Nucleus accumbens (tissue), 56 donors: Measurements from ENCODE around the gene PACRG.
A peak's percentile ranks its signal among the peaks of the same experiment; 100 is the strongest.

Source experiments
- DNase-seq, 56 donors: peaks; one replicate each; lab custom pipeline; 2025; lab: John Stamatoyannopoulos, UW

Gene PACRG

DNA sequence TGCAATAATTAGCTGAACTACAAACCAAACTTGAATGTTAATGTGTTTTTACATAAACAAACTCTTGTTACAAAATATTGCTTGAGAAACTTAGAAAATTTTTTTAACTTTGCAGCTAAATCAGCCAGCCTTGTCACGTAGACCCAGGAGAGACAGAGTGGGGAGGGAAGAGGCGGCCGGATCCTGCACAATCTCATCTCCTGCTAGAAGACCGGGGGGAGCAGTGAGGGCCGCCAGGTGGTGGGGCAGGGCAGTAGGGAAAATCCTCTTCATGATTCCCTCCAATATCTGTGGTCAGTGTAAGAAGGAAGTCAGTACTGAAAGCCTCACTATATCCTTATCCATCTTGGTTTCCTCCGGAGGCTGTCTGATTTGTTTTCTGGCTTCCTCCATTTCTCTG lies 193.3 kb downstream of the PACRG start:
- DNase-seq, result no peak

DNA sequence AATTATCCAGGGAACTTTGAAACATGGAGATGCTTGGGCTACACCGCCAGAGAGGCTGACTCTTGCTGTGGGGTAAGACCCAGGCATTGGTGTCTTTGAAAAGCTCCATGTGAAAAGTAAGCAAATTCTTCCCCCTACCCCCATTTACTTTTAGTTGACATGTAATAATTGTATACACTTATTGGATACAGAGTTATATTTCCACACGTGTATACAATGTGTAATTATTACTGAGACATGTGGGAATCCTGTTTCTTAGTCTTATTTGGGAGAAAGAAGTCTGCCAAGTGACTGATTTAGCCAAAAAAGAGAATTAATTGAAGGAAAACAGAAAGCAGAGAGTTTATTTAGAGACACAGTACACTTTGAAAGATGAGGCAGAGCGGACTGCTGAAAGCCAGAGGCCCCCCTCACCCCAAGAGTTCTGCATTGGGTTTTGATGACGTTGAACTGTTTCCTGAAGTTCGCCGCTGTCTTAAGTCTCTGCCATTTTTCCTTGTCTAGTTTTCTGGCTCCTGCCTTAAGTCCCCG lies 193.8 kb downstream of the PACRG start:
- DNase-seq, result no peak

DNA sequence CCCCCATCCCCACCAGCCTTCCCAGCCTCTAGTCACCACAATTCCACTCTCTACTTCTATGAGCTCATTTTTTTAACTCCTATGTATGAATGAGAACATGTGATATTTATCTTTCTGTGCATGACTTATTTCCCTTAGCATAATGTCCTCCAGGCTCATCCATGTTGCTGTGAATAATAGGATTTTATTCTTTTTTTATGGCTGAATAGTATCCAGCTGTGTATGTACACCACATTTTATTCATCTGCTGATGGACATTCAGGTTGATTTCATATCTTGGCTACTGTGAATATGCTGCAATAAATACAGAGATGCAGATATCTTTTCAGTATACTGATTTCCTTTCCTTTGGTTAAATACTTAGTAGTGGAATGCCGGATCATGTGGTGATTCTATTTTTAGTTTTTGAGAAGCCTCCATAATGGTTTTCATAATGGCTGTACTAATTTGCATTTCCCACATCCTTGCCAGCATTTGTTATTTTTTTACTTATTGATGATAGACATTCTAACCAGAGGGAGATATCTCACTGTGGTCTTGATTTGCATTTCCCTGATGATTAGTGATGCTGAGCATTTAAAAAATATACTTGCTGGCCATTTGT lies 194.9 kb downstream of the PACRG start:
- DNase-seq, result no peak

DNA sequence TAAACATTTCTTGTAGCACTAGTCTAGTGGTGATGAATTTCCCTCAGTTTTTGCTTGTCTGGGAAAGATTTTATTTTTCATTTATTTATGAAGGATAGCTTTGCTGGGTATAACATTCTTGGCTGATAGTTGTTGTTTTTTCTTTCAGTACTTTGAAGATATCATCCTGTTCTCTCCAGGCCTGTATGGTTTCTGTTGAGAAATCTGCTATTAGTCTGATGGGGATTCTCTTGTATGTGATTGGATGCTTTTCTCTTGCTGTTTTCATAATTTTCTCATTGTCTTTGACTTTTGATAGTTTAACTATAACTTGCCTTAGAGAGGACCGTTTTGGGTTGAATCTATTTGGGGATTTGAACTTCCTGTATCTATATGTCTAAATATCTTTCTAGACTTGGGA lies 207.1 kb downstream of the PACRG start:
- DNase-seq, result no peak

DNA sequence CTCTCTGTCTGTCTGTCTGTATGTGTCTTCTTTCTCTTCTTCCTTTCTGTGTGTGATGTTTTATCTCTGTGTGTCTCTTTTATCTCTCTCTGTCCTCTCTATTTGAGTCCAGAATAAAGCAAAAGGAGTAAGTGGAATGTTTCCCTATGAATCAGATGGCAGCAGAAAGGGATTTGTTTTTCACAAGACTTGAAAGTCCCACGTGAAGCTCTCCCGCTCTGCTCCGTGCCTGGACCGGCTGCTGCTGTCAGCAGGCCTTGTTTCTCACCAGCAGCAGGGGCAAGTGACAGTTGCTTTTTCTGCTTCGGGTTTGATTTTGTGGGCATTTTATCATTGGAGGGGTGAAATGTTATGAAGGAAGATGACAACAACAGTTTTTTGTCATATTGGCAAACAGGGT lies 212.7 kb downstream of the PACRG start:
- peak in 12 of 56 donors; percentile 3 to 36 (median 13) for DNase-seq

DNA sequence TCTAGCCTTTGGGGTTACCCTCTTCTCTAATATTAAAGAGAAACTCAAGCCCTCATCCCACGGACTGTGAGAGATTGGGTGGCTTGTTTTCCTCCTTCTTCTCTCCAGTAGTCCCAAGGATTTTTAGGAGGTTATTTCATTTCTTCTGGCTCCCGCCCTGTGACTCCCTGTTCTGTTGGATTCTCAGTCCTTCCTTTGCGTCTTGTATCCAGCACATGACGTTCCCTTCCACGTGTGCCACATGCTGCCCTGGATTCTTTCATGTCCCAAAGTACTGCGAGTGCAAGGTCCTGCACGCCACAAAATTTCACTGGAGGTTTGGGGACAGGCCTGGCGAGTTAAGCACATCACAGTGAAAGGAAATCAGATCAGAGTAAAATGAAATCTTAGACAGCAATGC lies 213.4 kb downstream of the PACRG start:
- no peak for DNase-seq

DNA sequence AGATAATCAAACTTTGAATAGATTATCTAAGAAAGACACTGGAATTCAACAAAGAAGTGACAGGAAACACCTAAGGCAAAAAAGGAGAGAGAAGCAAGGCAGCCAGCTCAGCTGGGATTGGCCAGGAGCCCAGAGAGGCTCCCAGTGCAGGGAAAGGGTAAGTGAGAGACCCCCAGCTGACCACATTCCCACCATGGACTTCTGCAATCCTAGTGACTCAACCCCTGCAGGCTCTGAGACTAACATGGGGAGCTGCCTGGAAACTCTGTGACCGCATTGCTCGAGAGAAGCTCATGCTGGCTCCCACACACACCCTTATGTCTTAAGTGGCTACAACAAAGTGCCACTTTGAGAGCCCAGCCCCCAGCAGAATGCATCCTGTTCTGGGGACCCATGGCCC lies 215.1 kb downstream of the PACRG start:
- no peak for DNase-seq

DNA sequence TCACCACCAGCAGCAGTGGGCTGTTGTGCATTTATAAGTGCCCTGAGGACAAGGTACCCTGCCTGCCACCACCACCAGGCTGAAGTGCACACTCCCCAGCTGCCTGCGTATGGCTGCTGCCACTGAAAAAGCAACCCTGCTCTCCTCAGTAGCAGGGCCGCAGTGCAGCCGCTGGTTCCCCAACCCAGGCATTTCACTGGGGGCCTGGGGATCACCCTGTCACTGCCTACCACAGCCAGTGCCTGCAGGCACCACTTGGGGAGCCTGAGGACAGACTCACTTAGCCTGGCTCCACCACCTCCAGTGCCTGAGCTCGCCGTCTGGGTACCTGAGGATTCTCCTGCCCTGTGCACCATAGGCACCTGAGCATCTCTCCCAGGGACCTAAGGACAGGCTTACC lies 215.6 kb downstream of the PACRG start:
- no peak for DNase-seq

DNA sequence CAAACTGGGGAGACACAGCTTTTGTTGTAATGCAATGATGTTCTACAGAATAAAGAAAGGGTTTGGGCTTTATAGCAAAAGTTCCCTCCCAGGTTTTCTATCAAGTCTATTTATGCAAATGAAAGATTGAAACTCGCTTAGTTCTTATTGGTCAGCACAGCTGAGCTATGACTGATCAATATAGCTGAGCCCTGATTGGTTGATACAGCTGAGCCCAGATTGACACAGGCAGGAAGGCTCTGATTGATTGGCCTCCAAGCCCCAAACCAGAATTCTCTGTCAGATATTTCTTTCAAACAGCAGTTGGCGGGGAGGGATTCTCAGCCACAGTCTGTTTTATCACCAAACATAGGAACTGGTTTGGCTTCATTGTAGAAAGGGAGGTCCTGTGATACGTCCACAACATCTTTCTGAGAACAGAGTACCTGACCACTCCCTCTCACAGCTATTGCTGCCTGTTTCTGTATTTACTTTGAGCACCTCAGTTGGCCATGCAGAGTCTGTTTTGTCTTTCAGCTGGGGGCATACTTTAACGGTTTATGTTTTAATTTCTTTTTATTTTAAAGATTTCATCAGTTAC lies 223.5 kb downstream of the PACRG start:
- no peak for DNase-seq

DNA sequence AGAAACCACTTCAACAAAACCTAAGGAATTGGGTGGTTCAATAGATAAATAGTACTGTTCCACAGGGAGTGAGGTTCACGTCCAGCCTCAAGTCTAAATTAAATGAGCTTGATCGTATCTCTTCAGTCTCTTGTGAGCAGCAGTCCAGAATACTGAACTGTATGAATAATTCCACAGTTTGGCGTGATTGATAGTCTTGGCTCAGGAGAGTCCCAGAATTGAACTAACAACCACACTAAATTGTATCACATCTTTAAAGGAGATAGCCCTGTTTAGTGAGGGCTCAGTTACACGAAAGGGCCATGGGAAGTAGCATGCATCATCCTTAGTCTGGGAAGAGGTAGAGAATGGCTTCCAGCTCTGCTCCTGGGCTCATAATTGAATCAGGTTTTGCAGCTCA lies 224.6 kb downstream of the PACRG start:
- no peak for DNase-seq

DNA sequence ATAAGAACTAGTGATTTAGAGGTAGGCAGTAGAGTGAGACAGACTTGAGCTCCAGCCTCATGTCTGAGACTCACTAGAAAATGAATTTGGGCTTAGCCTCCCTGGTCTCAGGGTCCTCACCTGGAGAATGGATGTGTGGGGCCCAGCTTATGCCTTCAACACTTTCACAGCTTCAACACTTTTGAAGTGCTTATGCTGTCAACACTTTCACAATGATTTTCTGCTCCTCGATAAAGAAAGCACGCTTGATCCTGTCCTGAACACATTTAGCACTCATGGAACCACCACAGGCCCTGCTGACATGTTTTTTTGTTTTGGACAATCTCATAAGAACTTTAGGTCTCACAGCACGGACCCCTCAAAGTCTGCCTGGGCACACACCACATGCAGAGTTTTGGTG lies 229.3 kb downstream of the PACRG start:
- DNase-seq, result no peak

DNA sequence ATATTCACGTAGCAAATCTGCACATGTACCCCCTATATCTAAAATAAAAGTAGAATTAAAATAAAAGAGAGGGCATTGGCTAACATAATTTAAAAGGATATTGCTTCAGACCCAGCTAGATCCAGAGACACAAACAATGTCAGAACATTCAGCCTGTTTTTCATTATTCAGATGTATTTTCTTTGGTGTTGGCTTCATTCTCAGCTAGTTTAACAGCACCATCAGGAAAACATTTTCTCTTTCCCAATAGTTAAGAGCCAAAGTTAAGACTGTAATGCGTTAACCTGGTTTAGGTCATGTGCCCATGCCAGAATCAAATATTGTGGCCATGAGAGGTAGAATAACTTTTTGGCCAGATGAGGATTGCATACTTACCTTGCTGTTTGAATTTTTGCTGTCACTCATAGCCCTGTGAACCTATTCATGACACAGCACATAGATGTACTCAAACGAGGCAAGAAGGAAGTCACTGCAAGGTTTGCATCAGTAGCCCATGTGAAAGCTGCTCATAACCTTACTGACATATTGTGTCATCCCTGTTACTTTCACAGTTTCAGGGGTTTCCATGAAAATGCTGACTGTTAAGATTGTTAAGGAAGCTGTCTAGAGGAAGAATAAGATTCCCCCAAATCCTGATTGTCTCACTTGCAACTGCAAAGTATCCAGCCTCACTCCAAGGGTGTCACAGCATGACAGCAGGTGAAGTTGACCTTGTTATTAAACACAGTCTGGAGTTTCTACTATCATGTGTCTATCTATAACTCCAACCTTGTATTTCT lies 233.1 kb downstream of the PACRG start:
- no peak for DNase-seq

DNA sequence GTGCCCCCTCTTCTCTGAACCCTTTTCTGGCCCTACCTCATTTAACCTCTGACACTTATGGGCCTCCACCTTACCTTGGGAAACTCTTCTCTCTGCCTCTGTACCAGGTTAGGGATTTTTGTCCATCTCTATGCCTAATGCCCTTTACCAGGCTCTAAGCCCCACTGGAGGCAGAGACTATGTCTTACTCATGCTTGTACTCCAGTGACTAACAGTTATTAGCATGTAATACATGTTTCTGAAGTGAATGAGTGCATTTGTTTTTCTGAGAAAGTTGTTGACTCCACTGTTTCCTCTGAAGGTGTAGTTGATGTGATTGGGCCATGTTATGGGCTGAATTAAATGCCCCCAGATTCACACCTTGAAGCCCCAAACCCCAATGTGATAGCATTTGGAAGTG lies 234.3 kb downstream of the PACRG start:
- no peak for DNase-seq

DNA sequence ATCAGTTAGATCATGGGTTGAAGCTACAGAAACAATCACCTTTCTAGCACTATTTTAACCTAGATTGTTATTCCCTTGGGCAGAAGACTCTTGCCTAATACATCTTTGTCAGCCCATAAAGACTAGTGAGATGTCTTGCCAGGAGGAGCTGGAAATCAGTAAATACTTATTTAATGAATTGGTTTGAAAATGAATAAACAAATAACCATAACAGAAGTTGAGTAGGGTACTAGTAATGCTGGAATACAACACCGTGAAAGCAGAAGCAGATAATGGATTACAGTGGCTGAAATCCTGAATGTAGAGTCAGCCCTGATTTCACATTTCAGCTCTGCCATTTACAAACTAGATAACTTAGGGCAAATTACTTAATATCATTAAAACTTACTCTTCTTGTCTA lies 236.1 kb downstream of the PACRG start:
- no peak for DNase-seq

DNA sequence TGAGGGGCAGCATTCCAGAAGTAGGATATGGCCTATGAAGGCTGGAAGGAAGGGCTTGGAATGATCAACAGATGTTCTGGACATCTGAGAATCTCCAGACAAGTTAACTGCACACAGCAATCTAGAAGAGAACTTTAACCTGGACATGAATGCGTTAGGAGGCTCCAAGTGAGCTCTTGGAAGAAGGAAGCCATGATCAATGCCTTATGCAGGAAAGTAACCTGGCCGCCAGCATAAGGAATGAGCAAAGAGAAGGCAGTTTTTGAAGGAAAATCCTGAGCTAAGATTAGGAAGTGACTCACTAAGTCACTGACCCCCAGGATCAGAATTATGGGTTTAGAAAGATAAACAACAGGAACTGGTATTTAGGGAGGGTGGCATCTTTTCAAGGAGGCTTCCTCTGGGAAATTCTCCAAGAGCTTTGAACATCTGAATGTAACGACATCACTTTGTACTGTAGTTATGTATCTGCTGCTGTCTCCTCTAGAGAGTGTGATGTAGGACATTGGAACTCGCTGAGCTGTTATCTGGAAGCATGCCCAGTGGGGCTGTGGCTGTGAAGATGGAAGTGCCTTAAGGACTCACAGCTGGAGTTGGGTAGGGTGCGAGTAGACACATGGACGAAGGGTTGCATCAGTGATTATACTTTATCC lies 236.8 kb downstream of the PACRG start:
- peak in 1 of 56 donors; percentile 30 for DNase-seq

DNA sequence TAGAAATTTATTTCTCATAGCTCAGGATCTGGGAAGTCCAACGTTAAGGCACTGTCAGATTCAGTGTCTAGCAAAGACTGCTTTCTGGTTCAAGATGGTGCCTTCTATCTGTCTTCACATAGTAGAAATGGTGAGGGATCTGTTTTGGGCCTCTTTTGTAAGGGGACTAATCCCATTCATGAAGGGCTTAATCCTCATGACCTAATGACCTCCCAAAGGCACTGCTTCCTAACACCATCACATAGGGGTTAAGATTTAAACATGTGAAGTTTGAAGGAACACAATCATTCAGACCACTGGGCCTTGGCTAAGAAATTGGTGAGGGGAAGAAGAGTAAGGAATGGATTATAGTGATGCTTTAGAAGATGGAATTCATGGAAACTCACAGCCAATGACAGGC lies 237.6 kb downstream of the PACRG start:
- no peak for DNase-seq

DNA sequence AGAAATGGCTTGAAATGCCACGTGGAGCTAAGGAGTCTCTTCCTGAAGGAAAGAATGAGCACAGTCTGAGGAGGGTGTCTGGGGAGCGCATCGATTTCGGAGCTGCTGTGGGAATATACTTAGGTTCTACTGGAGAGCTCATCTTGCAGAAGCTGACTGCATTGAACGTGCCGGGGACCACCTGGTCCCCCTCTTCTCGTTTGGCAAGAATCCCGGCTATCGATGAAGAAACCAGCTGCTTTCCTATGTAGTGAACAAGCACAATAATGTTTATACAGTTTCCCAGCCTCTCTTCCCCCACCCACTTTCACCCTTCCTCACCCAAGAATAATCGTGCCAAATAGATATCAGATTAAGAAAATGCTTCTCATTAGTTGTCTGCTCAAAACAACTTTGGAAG lies 242.5 kb downstream of the PACRG start:
- no peak for DNase-seq

DNA sequence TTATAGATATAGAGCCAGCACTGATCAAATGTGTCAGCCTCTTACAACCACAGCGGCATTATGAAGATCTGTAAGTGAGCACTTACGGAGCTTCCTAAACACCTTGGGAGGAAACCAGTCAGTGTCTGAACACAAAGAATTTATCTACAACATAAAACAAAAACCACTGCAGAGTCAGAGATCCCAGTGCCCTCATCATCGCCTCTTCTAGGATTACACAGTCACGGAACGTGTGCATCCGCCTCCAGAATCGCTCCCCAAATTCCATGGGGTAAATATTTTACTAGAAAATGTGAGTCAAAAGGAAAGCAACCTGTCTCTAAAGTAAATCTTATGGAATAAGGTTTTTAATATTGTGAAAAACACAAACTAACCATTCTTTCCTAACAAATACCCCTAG lies 243.6 kb downstream of the PACRG start:
- no peak for DNase-seq

DNA sequence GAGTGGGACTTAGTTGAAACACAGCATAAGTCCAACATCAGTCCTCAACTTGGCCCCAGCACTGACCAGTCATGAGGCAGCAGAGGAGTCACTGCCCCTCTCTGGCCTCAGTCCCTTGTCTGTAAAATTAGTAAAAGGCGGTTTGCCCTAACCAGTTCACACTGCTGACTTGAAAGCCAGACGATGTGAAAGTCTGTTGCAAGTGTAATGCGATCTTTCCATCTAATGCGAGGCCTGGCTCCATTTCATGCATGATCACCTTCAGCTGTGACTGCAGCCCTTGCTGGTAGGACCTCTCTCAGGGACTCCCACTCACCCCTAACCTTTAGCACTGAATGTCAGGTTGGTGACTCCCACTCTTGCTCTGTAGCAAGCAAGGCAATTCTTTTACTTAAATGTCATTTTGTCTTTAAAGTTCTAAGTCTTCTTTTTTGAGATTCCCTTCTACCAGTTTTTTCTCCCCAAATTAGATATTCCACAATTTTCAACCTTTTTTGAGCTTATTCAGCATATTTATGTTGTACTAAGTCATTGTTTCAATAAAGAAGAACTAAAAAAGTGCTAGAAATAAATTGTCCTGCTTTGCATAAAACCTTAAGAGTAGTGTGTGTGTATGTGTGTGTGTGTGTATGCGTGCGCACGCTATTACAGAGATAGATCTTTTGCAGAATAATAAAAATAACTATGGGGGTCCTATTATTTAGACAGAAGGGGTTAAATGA lies 245.5 kb downstream of the PACRG start:
- no peak for DNase-seq

DNA sequence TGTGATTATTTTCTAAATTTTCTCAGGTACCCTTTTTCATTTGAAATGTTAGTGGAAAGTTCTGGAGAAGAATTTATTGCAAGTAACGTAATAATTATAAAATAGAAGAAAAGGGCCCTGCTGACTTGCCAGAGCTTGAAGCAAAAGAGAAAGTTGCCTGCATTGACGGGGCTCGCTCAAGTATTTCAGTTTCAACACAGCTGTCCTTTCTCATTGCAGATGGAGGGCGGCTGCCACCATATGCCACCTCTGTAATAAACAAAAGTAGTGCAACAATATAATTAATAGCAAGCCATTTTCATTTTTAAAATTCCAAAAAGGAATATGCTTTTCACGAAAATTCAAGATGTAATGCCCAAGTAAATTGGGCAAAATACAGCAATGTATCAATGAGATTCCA lies 246.2 kb downstream of the PACRG start:
- DNase-seq, result peak in 4 of 56 donors; percentile 11 to 34 (median 16)

DNA sequence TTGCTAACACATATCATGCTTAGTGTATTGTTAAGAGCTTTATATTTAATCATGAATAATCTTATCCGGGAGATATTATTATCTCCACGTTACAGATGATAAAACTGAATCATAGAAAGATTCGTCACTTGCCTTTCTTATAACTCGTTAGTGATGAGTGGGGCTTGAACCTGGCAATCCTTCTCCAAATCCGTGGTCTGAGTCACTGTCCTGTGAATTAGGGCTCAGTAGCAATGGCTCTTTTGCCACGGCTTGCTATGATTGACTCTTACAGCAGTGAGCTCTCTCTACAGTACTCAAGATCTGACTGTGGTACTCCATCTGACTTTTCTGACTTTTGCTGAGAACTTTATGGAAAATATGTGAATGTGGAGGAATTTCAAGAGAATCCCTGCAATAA lies 246.9 kb downstream of the PACRG start:
- DNase-seq, result no peak
